RWPE2 (cell line): ENCODE data around the gene HS6ST1.

Experiments used
- ATAC-seq: fragments of 200-7000 bp; cut with Tn5 transposase; 3 replicates; pipeline ENCODE4 v1.9.1; 2021; ENCODE audit warnings: low read depth
- DNase-seq: peaks from one replicate; pipeline ENCODE4 v3.0.0-alpha.2; 2020; ENCODE audit warnings: low spot score
- H3K27ac ChIP-seq: fragments of 450-650 bp; 2 replicates; pipeline ENCODE4 v1.5.1; 2017; ENCODE audit warnings: mild to moderate bottlenecking; ENCODE audit not compliant: poor library complexity, severe bottlenecking
- H3K27me3 ChIP-seq: fragments of 250-450 bp; sonication (Bioruptor Pico); 2 replicates; pipeline ENCODE4 v1.5.1; 2021; ENCODE audit warnings: mild to moderate bottlenecking, moderate library complexity; ENCODE audit not compliant: insufficient read depth, poor library complexity, severe bottlenecking
- H3K36me3 ChIP-seq: fragments of 250-450 bp; sonication (Bioruptor Pico); 2 replicates; pipeline ENCODE4 v1.5.1; 2020; ENCODE audit warnings: low read depth, mild to moderate bottlenecking, moderate library complexity
- H3K4me1 ChIP-seq: fragments of 250-450 bp; sonication (Bioruptor Pico); 2 replicates; pipeline ENCODE4 v1.5.1; 2021; ENCODE audit warnings: mild to moderate bottlenecking, moderate library complexity; ENCODE audit not compliant: insufficient read depth, poor library complexity, severe bottlenecking
- H3K4me3 ChIP-seq: fragments of 250-450 bp; sonication (Bioruptor Pico); 2 replicates; pipeline ENCODE4 v1.5.1; 2021; ENCODE audit warnings: mild to moderate bottlenecking, moderate library complexity; ENCODE audit not compliant: severe bottlenecking
- H3K9me3 ChIP-seq: fragments of 250-450 bp; sonication (Bioruptor Pico); 2 replicates; pipeline ENCODE4 v1.5.1; 2021; ENCODE audit warnings: mild to moderate bottlenecking, moderate library complexity; ENCODE audit not compliant: severe bottlenecking
- CTCF ChIP-seq: fragments of 450-650 bp; IDR thresholded peaks from one replicate; pipeline ENCODE4 v1.5.1; 2017; ENCODE audit warnings: mild to moderate bottlenecking, moderate library complexity; ENCODE audit not compliant: poor library complexity, severe bottlenecking

Gene HS6ST1

GRCh38 chr2:128272601-128273468 is 45.8 kb downstream of the HS6ST1 start:
- no peak overlapping the region for H3K27ac ChIP-seq
- no peaks in the 10 kb centered on the region for H3K4me1 ChIP-seq
- H3K27me3 ChIP-seq, result no peaks in the 10 kb centered on the region
- no peak for TF ChIP-seq CTCF
- ATAC-seq (no peak), DNase-seq (no peak)
- no peaks in the 10 kb centered on the region for H3K9me3 ChIP-seq
- 0 out of 2 replicates have a peak, but pooled peaks cover 7% of the 10 kb centered on the region for H3K36me3 ChIP-seq
- no peak overlapping the region for H3K4me3 ChIP-seq

- Histone ChIP-seq H3K4me1 (no peaks in the 10 kb centered on the region), H3K4me3 (no peak overlapping the region), H3K27ac (no peak overlapping the region), H3K9me3 (no peaks in the 10 kb centered on the region), H3K36me3 (0 out of 2 replicates have a peak, but pooled peaks cover 7% of the 10 kb centered on the region), H3K27me3 (no peaks in the 10 kb centered on the region)
- peak; percentile 50 for DNase-seq
- no peak for ATAC-seq
- TF ChIP-seq CTCF, result no peak
Measured at GRCh38 chr2:128271911-128272600, 46.6 kb downstream of the HS6ST1 start.

- no peak overlapping the region for H3K4me3 ChIP-seq
- no peaks in the 10 kb centered on the region for H3K9me3 ChIP-seq
- H3K36me3 ChIP-seq, result 0 out of 2 replicates have a peak, but pooled peaks cover 7% of the 10 kb centered on the region
- H3K4me1 ChIP-seq, result no peaks in the 10 kb centered on the region
- no peak for ATAC-seq
- H3K27ac ChIP-seq, result no peak overlapping the region
- DNase-seq, result peak; percentile 42
- no peaks in the 10 kb centered on the region for H3K27me3 ChIP-seq
- no peak for TF ChIP-seq CTCF
Measured at GRCh38 chr2:128271597-128271910, 47.1 kb downstream of the HS6ST1 start.

GRCh38 chr2:128270672-128271596 is 47.7 kb downstream of the HS6ST1 start:
- Histone ChIP-seq H3K27me3 (no peaks in the 10 kb centered on the region), H3K9me3 (no peaks in the 10 kb centered on the region), H3K36me3 (0 out of 2 replicates have a peak, but pooled peaks cover 7% of the 10 kb centered on the region), H3K27ac (no peak overlapping the region), H3K4me3 (no peak overlapping the region), H3K4me1 (no peaks in the 10 kb centered on the region)
- no peak for ATAC-seq
- TF ChIP-seq CTCF, result no peak
- DNase-seq, result peak; percentile 49
